Chondrocyte (in vitro differentiated cells): Measurements from ENCODE around the gene ITLN1. TPM values are rescaled to one million over a fixed set of nuclear protein-coding genes. Genes with fewer than 3 reads are reported as not detected.

Experiments used
- DNase-seq: peaks from one replicate; pipeline ENCODE4 v3.0.0; 2021; ENCODE audit warnings: mixed read lengths, low spot score
- H3K27ac Mint-ChIP-seq: one replicate; pipeline ENCODE4 v1.8.0; 2021; ENCODE audit warnings: mild to moderate bottlenecking, moderate library complexity, mixed read lengths; ENCODE audit not compliant: unreplicated experiment
- H3K27me3 Mint-ChIP-seq: 2 replicates; pipeline ENCODE4 v1.8.0; 2021; ENCODE audit warnings: low read depth, mixed read lengths
- H3K36me3 Mint-ChIP-seq: 2 replicates; pipeline ENCODE4 v1.8.0; 2021; ENCODE audit warnings: low read depth, mixed read lengths
- H3K4me1 Mint-ChIP-seq: 2 replicates; pipeline ENCODE4 v1.8.0; 2021; ENCODE audit warnings: low read depth, mild to moderate bottlenecking, mixed read lengths
- H3K4me3 Mint-ChIP-seq: one replicate; pipeline ENCODE4 v1.8.0; 2021; ENCODE audit warnings: mild to moderate bottlenecking, moderate library complexity, mixed read lengths; ENCODE audit not compliant: unreplicated experiment
- H3K9me3 Mint-ChIP-seq: 2 replicates; pipeline ENCODE4 v1.8.0; 2021; ENCODE audit warnings: low read depth, mixed read lengths
- total RNA-seq: library from RNA; stranded (reverse); gene quantifications from 3 replicates; pipeline ENCODE4 v1.2.1, GENCODE V29; 2021
- TF ChIP-seq, protein P1 (sequence below): fragments of 200-600 bp; sonication (generic); IDR thresholded peaks from 2 replicates; pipeline ENCODE4 v1.5.0; 2021; ENCODE audit warnings: antibody characterized with exemption, mild to moderate bottlenecking, moderate library complexity

Gene ITLN1
- total RNA-seq, 1 donor from 2014 or later: not detected

DNA sequence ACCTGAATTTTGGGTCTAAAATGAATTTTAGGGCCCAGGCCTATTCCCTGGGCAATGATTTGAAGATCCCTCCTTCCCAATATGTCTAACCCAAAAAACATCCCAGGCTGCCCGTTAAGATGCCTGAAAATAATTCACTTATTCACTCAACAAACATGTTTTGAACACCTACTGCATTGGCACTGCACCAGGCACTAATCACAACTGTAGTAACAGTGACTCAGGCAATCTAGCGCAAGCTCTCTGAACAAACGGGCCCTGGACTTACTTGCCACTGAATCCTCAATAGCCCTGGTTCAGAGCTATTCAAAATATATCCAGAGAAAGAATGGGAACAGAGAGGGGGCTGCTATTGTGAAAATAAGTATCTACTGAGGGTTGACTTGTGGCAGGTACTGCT lies 26.5 kb downstream of the ITLN1 start:
- Mint-ChIP-seq H3K27ac (no peak overlapping the region), H3K4me3 (no peak overlapping the region), H3K9me3 (no peaks in the 10 kb centered on the region), H3K36me3 (no peaks in the 10 kb centered on the region), H3K4me1 (no peaks in the 10 kb centered on the region), H3K27me3 (peaks cover 4% of the 10 kb centered on the region)
- no peak for DNase-seq
- TF ChIP-seq, protein P1, sequence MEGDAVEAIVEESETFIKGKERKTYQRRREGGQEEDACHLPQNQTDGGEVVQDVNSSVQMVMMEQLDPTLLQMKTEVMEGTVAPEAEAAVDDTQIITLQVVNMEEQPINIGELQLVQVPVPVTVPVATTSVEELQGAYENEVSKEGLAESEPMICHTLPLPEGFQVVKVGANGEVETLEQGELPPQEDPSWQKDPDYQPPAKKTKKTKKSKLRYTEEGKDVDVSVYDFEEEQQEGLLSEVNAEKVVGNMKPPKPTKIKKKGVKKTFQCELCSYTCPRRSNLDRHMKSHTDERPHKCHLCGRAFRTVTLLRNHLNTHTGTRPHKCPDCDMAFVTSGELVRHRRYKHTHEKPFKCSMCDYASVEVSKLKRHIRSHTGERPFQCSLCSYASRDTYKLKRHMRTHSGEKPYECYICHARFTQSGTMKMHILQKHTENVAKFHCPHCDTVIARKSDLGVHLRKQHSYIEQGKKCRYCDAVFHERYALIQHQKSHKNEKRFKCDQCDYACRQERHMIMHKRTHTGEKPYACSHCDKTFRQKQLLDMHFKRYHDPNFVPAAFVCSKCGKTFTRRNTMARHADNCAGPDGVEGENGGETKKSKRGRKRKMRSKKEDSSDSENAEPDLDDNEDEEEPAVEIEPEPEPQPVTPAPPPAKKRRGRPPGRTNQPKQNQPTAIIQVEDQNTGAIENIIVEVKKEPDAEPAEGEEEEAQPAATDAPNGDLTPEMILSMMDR: no peak

DNA sequence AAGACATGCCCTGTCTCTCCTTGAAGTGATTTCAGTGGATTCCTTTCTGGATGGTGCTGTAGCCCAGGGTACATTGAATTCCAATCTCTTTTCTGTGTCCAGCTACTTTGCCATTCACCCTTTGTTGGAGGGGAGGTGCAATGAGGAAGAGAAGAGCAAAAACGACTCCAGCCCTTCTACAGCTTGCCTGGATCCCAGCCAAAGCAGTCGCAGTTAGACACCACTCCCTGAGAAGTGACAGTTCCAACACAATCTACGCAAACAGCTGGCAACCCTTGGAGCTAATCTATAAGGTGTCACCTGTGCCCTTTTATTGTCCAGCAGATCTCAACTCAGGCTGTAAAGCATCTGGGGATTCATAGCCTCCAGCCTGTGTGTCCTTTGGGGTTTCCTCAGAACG lies 26.9 kb downstream of the ITLN1 start:
- TF ChIP-seq, protein P1: no peak
- no peaks in the 10 kb centered on the region for H3K36me3 Mint-ChIP-seq
- H3K4me3 Mint-ChIP-seq: no peak overlapping the region
- H3K9me3 Mint-ChIP-seq: no peaks in the 10 kb centered on the region
- no peak for DNase-seq
- peaks cover 4% of the 10 kb centered on the region for H3K27me3 Mint-ChIP-seq
- H3K4me1 Mint-ChIP-seq: no peaks in the 10 kb centered on the region
- H3K27ac Mint-ChIP-seq: no peak overlapping the region

DNA sequence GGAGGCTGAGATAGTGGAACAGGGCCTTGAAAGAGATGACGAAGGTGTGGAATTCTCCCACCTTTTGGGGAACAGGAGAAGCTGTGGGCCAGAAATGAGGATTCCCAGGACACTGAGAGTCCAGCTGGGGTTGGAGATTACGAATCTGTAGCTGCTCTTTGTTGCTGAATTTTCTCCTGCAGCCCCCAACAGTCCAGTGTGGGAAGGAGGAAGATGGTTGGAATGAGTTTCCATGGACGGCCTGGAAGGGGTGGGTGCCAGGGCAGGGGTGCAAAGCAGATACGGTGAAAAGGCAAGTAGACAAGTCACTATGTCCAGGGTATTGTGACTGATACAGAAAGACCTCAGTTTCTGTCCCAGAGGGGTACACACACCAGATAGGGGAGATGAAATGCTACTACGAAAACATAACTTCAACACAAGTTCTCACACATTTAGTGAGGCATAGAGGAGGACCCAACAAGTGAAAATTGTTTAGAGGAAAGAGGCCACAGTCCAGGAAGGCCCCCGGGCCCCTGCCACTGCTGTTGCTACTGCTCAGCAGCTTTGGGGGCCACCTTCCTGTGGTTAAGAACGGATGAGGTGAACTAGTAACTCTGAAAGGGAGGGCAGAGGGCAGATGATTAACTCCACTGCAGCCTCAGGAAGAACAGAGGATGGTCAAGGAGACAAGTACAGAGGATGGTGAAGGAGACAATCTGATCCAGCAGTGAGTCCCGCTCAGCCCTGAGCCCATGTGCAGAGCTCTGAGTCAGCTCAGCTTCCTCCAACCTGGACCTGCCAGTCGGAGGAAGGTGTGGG lies 29.6 kb downstream of the ITLN1 start:
- TF ChIP-seq, protein P1: no peak

DNA sequence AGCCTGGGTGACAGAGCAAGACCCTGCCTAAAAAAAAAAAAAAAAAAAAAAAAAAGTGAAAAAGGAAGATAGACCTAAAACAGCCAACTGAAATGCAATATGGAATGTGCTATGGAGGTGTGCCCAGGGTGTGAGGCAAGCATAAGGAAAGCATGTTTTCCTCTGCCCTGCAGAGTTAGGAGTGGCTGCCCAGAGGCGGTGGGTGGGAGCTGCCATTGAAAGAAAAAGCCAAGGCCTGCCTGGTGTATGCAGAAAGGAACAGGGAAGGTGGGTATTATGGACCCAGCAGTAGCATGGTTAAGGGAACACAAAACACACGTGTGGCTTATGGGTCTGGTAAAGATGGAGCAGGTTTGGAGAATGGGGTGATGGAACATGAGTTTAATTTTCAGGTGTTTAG lies 31.2 kb downstream of the ITLN1 start:
- no peaks in the 10 kb centered on the region for H3K4me1 Mint-ChIP-seq
- no peak overlapping the region for H3K4me3 Mint-ChIP-seq
- H3K36me3 Mint-ChIP-seq: no peaks in the 10 kb centered on the region
- H3K9me3 Mint-ChIP-seq: no peaks in the 10 kb centered on the region
- peaks cover 4% of the 10 kb centered on the region for H3K27me3 Mint-ChIP-seq
- DNase-seq: no peak
- TF ChIP-seq, protein P1: no peak
- H3K27ac Mint-ChIP-seq: no peak overlapping the region

More for the DNA sequence above, 29.6 kb downstream of the ITLN1 start:
- Mint-ChIP-seq H3K4me1 (no peaks in the 10 kb centered on the region), H3K27ac (no peak overlapping the region), H3K36me3 (no peaks in the 10 kb centered on the region), H3K4me3 (no peak overlapping the region), H3K9me3 (no peaks in the 10 kb centered on the region), H3K27me3 (peaks cover 1% of the 10 kb centered on the region)
- no peak for DNase-seq

DNA sequence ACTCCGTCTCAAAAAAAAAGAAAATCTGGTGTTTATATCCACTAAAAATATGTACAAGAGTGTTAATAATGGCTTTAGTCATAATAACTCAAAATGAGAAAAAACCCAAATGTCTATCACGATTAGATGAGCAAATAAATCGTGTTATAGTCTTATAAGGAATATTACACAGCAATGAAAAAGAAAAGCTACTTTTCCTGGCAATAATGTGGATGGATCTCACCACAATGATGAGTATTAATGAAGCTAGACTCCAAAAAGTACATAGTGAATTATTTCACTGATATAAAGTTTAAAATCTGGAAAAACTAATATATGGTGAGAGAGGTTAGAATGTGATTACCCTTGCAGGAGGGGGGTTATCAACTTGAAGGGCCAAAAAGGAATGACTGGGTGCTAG lies 32.0 kb downstream of the ITLN1 start:
- no peak for DNase-seq
- no peaks in the 10 kb centered on the region for H3K36me3 Mint-ChIP-seq
- H3K9me3 Mint-ChIP-seq: peaks cover 2% of the 10 kb centered on the region

More for the DNA sequence above, 32.0 kb downstream of the ITLN1 start:
- TF ChIP-seq, protein P1: no peak
- H3K4me1 Mint-ChIP-seq: no peaks in the 10 kb centered on the region
- H3K27me3 Mint-ChIP-seq: peaks cover 8% of the 10 kb centered on the region
- H3K4me3 Mint-ChIP-seq: no peak overlapping the region
- H3K27ac Mint-ChIP-seq: no peak overlapping the region
